ENCODE results near the gene NOL3. TPM values are rescaled to one million over a fixed set of nuclear protein-coding genes. Genes with fewer than 3 reads are reported as not detected.

The NOL3 gene
- total and polyA plus RNA-seq, 2 of the 13 experiments (the other 11 are each of a cell fraction or from before 2014, with no cell fraction given) = 5.7 to 20.5 TPM

DNA sequence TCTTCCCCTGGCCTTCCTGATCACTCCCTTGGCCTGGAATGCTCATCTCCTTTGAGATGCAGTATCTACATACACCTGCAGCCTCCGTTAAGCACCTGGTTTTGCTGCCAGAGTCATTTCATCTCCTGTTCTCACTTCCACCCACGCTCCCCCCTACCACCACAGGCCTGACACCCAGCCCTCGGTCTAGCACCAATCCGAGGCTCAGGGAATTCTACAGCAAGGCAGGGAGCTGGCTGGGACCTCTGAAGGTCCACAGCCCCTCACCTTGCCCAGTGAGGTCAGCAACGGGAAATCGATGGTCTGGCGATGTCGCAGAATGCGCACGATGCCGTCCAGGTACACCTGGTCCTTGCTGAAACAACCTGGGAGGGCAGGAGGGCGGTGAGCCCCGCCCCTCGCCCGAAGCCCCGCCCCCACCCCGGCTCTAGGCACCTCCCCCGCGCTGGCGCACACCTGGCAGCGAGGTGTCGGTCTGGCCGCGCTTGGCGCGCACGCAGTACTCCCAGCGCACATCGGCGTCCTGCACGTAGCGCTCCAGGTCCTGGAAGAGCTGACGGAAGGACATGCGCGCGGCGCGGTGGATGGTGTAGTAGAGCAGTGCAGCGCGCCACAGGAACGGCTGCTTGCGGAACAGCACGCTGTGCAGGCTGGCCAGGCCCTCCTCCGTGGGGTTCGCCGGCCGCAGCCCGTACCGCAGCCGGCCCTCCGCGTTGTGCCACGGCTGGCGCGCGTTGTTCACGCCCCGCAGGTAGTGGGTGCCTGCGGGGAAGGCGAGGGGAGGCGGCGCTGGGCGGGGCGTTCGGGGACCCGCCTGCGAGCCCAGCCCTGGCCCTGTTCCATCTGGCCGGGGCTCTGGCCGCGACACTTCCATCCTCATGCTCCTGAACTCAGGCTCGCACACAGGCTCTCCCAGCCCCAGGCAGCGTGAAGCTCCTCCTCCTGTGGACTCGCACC lies 7.7 kb downstream of the NOL3 start (continued):
- TF ChIP-seq PRDM15 (CRISPR knock-in tag; IDR thresholded peaks at IDR 0.05) (no peak), ZNF337 (CRISPR knock-in tag; IDR thresholded peaks at IDR 0.05; ENCODE audit: borderline replicate concordance, low read depth) (0 out of 2 replicates have a peak, but pooled peaks have one; percentile 66), ZC3H13 (CRISPR knock-in tag; IDR thresholded peaks at IDR 0.05) (peak; percentile 93), SYNCRIP (IDR thresholded peaks at IDR 0.05; ENCODE audit: insufficient read depth, low read depth, low read length) (no peak), HMG20A (CRISPR knock-in tag; IDR thresholded peaks at IDR 0.05; ENCODE audit: borderline replicate concordance) (no peak), SNAI1 (CRISPR knock-in tag; IDR thresholded peaks at IDR 0.05; ENCODE audit: borderline replicate concordance) (no peak), ZNF234 (CRISPR knock-in tag; conservative IDR thresholded peaks at IDR 0.05) (no peak), ETV6 (CRISPR knock-in tag; conservative IDR thresholded peaks at IDR 0.05) (peak; percentile 60; the same call in 1 of the 2 replicates), ZBTB21 (CRISPR knock-in tag; IDR thresholded peaks at IDR 0.05) (no peak), REXO4 (CRISPR knock-in tag; IDR thresholded peaks at IDR 0.05; ENCODE audit: borderline replicate concordance) (no peak), FOXA1 (IDR thresholded peaks at IDR 0.05) (no peak), FOXA1 (CRISPR knock-in tag; IDR thresholded peaks at IDR 0.05) (peak; percentile 34; the same call in 1 of the 2 replicates), ZNF143 (CRISPR knock-in tag; IDR thresholded peaks at IDR 0.05) (peak; percentile 65), ZNF678 (CRISPR knock-in tag; IDR thresholded peaks at IDR 0.05) (no peak), ZNF235 (CRISPR knock-in tag; IDR thresholded peaks at IDR 0.05; ENCODE audit: borderline replicate concordance) (no peak), FOXC1 (CRISPR knock-in tag; IDR thresholded peaks at IDR 0.05; ENCODE audit: borderline replicate concordance) (no peak), ZNF292 (CRISPR knock-in tag; IDR thresholded peaks at IDR 0.05; ENCODE audit: borderline replicate concordance, low read depth) (no peak), ZNF773 (CRISPR knock-in tag; IDR thresholded peaks at IDR 0.05; ENCODE audit: borderline replicate concordance) (no peak), CC2D1A (CRISPR knock-in tag; IDR thresholded peaks at IDR 0.05) (no peak), TBP (CRISPR knock-in tag; IDR thresholded peaks at IDR 0.05) (no peak), ZNF747 (CRISPR knock-in tag; IDR thresholded peaks at IDR 0.05; ENCODE audit: borderline replicate concordance) (peak; percentile 72; the same call in 1 of the 2 replicates), CHD4 (IDR thresholded peaks at IDR 0.05; ENCODE audit: borderline replicate concordance, low read length) (no peak), FIP1L1 (IDR thresholded peaks at IDR 0.05; ENCODE audit: borderline replicate concordance, insufficient read depth, low read depth, low read length) (peak; percentile 43; the same call in 1 of the 2 replicates)
- TF ChIP-seq, protein P1, sequence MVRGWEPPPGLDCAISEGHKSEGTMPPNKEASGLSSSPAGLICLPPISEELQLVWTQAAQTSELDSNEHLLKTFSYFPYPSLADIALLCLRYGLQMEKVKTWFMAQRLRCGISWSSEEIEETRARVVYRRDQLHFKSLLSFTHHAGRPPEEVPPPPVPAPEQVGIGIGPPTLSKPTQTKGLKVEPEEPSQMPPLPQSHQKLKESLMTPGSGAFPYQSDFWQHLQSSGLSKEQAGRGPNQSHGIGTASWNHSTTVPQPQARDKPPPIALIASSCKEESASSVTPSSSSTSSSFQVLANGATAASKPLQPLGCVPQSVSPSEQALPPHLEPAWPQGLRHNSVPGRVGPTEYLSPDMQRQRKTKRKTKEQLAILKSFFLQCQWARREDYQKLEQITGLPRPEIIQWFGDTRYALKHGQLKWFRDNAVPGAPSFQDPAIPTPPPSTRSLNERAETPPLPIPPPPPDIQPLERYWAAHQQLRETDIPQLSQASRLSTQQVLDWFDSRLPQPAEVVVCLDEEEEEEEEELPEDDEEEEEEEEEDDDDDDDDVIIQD (CRISPR knock-in tag; IDR thresholded peaks at IDR 0.05; ENCODE audit: low read depth) = no peak
- TF ChIP-seq, protein P2, sequence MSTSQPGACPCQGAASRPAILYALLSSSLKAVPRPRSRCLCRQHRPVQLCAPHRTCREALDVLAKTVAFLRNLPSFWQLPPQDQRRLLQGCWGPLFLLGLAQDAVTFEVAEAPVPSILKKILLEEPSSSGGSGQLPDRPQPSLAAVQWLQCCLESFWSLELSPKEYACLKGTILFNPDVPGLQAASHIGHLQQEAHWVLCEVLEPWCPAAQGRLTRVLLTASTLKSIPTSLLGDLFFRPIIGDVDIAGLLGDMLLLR (CRISPR knock-in tag; IDR thresholded peaks at IDR 0.05) = peak; percentile 76
